ENCODE measurements around the gene AJUBA. TPM values are rescaled to one million over a fixed set of nuclear protein-coding genes. Genes with fewer than 3 reads are reported as not detected.

Gene AJUBA
- total RNA-seq (2021) (28.8 to 35.8 TPM (median 33.8 TPM) in 3 replicates), Bru-seq, nascent RNA (percentile 84 among the genes with signal in this experiment)
- long read RNA-seq, experiment 1, full-length matches to known transcripts = 101 of 118 reads
- long read RNA-seq, experiment 1, partial matches to known transcripts = 5 of 118 reads
- long read RNA-seq, experiment 1, other reads (novel, unspliced or antisense) = 12 of 118 reads
- long read RNA-seq, experiment 2, full-length matches to known transcripts = 18 of 36 reads
- long read RNA-seq, experiment 2, partial matches to known transcripts = 3 of 36 reads
- long read RNA-seq, experiment 2, other reads (novel, unspliced or antisense) = 15 of 36 reads
- long read RNA-seq, experiment 3, partial matches to known transcripts = 0 of 1 reads
- long read RNA-seq, experiment 3, other reads (novel, unspliced or antisense) = 1 of 1 reads

DNA sequence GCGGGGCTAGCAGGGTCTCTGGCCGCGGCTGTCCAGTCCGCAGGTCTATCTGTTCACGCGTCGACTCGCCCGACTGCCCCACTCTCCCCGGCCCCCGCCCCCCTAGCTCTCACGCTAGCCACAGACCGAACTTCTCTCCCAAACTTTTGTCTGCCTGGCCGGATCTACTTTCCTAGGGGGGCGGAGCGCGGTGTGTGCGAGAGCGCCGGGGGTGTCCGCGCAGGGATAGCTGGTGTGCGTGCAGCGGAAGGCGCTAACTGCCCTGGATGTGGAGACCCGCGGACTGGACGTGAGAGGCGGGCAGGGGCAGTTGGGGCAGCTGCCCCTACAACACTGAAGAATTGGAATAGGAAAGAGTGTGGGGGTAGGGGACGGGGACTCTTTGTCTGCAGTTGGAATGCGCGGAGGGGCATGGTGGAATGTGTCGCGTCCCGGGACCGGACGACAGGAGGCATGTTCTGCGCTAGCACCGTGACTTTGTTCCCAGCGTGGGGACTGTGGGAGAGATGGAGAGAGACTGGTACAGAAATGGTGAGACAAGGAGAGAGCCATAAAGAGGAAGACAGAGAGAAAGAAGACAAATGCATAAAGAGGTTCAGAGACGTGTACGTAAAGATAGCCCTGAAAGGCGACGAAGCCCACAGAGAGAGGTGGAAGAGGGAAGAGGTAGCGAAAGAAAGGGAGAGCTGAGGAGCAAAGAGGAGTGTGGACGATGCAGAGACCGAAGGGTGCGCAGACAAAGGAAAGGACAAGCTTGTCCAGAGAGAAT is at the start of gene AJUBA:
AJUBA (minus strand) TSS at position 75 of the 769 bp plus-strand sequence. CDS start 285 bp downstream, outside the sequence.
- Mint-ChIP-seq H3K9me3 (peaks cover 6% of the 10 kb centered on the region), H3K36me3 (peaks cover 19% of the 10 kb centered on the region), H3K27me3 (ENCODE audit: low read depth) (no peaks in the 10 kb centered on the region; the same call in none of the 2 replicates), H3K4me3 (no peak within 1 kb of the TSS; the same call in 1 of the 2 replicates), H3K27ac (no peak within 1 kb of the TSS), H3K4me1 (peaks cover 32% of the 10 kb centered on the region)
- DNase-seq (ENCODE audit: low spot score) = peak; percentile 90
- POLR2A ChIA-PET = interaction anchor here (0.5 to 2.6 kb wide), 12 partner anchors 9 to 75 kb away, joined by 3 to 23 read pairs (median 4); partner anchors contain the start of genes HAUS4, PRMT5, PSMB5 and RBM23
- peak; percentile 11 for ATAC-seq
- CTCF ChIA-PET = interaction anchor here (0.5 to 3.7 kb wide), 18 partner anchors 11 to 160 kb away, joined by 3 to 50 read pairs (median 10); partner anchors contain the start of genes ACIN1, C14orf119, CDH24 and HAUS4
- 0 out of 2 replicates have a peak, but pooled peaks have one; percentile 86 for TF ChIP-seq TEAD4 (CRISPR knock-in tag; IDR thresholded peaks at IDR 0.05)
- TF ChIP-seq RELA (CRISPR knock-in tag; IDR thresholded peaks at IDR 0.05; ENCODE audit: borderline replicate concordance) = peak; percentile 69; the same call in 1 of the 2 replicates
- TF ChIP-seq ZNF263 (CRISPR knock-in tag; IDR thresholded peaks at IDR 0.05; ENCODE audit: low read depth) = 0 out of 2 replicates have a peak, but pooled peaks have one; percentile 12
- TF ChIP-seq, protein P1, sequence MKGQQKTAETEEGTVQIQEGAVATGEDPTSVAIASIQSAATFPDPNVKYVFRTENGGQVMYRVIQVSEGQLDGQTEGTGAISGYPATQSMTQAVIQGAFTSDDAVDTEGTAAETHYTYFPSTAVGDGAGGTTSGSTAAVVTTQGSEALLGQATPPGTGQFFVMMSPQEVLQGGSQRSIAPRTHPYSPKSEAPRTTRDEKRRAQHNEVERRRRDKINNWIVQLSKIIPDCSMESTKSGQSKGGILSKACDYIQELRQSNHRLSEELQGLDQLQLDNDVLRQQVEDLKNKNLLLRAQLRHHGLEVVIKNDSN (CRISPR knock-in tag; IDR thresholded peaks at IDR 0.05) = peak; percentile 53; the same call in 1 of the 2 replicates
- TF ChIP-seq, protein P2, sequence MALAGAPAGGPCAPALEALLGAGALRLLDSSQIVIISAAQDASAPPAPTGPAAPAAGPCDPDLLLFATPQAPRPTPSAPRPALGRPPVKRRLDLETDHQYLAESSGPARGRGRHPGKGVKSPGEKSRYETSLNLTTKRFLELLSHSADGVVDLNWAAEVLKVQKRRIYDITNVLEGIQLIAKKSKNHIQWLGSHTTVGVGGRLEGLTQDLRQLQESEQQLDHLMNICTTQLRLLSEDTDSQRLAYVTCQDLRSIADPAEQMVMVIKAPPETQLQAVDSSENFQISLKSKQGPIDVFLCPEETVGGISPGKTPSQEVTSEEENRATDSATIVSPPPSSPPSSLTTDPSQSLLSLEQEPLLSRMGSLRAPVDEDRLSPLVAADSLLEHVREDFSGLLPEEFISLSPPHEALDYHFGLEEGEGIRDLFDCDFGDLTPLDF (CRISPR knock-in tag; IDR thresholded peaks at IDR 0.05) = peak; percentile 47; the same call in 1 of the 2 replicates
- TF ChIP-seq ETV6 (CRISPR knock-in tag; IDR thresholded peaks at IDR 0.05) = no peak; the same call in 1 of the 2 replicates
- TF ChIP-seq MXD4 (CRISPR knock-in tag; IDR thresholded peaks at IDR 0.05; ENCODE audit: borderline replicate concordance) = no peak
- 0 out of 2 replicates have a peak, but pooled peaks have one; percentile 78 for TF ChIP-seq KAT7 (CRISPR knock-in tag; IDR thresholded peaks at IDR 0.05; ENCODE audit: borderline replicate concordance)
- peak; percentile 72 for TF ChIP-seq ZNF232 (CRISPR knock-in tag; IDR thresholded peaks at IDR 0.05)
- no peak; the same call in 1 of the 2 replicates for TF ChIP-seq NFE2L1 (CRISPR knock-in tag; IDR thresholded peaks at IDR 0.05)
- TF ChIP-seq, protein P3, sequence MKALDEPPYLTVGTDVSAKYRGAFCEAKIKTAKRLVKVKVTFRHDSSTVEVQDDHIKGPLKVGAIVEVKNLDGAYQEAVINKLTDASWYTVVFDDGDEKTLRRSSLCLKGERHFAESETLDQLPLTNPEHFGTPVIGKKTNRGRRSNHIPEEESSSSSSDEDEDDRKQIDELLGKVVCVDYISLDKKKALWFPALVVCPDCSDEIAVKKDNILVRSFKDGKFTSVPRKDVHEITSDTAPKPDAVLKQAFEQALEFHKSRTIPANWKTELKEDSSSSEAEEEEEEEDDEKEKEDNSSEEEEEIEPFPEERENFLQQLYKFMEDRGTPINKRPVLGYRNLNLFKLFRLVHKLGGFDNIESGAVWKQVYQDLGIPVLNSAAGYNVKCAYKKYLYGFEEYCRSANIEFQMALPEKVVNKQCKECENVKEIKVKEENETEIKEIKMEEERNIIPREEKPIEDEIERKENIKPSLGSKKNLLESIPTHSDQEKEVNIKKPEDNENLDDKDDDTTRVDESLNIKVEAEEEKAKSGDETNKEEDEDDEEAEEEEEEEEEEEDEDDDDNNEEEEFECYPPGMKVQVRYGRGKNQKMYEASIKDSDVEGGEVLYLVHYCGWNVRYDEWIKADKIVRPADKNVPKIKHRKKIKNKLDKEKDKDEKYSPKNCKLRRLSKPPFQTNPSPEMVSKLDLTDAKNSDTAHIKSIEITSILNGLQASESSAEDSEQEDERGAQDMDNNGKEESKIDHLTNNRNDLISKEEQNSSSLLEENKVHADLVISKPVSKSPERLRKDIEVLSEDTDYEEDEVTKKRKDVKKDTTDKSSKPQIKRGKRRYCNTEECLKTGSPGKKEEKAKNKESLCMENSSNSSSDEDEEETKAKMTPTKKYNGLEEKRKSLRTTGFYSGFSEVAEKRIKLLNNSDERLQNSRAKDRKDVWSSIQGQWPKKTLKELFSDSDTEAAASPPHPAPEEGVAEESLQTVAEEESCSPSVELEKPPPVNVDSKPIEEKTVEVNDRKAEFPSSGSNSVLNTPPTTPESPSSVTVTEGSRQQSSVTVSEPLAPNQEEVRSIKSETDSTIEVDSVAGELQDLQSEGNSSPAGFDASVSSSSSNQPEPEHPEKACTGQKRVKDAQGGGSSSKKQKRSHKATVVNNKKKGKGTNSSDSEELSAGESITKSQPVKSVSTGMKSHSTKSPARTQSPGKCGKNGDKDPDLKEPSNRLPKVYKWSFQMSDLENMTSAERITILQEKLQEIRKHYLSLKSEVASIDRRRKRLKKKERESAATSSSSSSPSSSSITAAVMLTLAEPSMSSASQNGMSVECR (CRISPR knock-in tag; IDR thresholded peaks at IDR 0.05; ENCODE audit: borderline replicate concordance) = peak; percentile 19; the same call in 1 of the 2 replicates
- TF ChIP-seq, protein P4, sequence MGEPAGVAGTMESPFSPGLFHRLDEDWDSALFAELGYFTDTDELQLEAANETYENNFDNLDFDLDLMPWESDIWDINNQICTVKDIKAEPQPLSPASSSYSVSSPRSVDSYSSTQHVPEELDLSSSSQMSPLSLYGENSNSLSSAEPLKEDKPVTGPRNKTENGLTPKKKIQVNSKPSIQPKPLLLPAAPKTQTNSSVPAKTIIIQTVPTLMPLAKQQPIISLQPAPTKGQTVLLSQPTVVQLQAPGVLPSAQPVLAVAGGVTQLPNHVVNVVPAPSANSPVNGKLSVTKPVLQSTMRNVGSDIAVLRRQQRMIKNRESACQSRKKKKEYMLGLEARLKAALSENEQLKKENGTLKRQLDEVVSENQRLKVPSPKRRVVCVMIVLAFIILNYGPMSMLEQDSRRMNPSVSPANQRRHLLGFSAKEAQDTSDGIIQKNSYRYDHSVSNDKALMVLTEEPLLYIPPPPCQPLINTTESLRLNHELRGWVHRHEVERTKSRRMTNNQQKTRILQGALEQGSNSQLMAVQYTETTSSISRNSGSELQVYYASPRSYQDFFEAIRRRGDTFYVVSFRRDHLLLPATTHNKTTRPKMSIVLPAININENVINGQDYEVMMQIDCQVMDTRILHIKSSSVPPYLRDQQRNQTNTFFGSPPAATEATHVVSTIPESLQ (CRISPR knock-in tag; IDR thresholded peaks at IDR 0.05) = no peak
- 0 out of 2 replicates have a peak, but pooled peaks have one; percentile 25 for TF ChIP-seq CREM (CRISPR knock-in tag; IDR thresholded peaks at IDR 0.05)
- TF ChIP-seq, protein P5, sequence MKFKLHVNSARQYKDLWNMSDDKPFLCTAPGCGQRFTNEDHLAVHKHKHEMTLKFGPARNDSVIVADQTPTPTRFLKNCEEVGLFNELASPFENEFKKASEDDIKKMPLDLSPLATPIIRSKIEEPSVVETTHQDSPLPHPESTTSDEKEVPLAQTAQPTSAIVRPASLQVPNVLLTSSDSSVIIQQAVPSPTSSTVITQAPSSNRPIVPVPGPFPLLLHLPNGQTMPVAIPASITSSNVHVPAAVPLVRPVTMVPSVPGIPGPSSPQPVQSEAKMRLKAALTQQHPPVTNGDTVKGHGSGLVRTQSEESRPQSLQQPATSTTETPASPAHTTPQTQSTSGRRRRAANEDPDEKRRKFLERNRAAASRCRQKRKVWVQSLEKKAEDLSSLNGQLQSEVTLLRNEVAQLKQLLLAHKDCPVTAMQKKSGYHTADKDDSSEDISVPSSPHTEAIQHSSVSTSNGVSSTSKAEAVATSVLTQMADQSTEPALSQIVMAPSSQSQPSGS (CRISPR knock-in tag; IDR thresholded peaks at IDR 0.05; ENCODE audit: borderline replicate concordance, low read depth) = no peak
- TF ChIP-seq, protein P6, sequence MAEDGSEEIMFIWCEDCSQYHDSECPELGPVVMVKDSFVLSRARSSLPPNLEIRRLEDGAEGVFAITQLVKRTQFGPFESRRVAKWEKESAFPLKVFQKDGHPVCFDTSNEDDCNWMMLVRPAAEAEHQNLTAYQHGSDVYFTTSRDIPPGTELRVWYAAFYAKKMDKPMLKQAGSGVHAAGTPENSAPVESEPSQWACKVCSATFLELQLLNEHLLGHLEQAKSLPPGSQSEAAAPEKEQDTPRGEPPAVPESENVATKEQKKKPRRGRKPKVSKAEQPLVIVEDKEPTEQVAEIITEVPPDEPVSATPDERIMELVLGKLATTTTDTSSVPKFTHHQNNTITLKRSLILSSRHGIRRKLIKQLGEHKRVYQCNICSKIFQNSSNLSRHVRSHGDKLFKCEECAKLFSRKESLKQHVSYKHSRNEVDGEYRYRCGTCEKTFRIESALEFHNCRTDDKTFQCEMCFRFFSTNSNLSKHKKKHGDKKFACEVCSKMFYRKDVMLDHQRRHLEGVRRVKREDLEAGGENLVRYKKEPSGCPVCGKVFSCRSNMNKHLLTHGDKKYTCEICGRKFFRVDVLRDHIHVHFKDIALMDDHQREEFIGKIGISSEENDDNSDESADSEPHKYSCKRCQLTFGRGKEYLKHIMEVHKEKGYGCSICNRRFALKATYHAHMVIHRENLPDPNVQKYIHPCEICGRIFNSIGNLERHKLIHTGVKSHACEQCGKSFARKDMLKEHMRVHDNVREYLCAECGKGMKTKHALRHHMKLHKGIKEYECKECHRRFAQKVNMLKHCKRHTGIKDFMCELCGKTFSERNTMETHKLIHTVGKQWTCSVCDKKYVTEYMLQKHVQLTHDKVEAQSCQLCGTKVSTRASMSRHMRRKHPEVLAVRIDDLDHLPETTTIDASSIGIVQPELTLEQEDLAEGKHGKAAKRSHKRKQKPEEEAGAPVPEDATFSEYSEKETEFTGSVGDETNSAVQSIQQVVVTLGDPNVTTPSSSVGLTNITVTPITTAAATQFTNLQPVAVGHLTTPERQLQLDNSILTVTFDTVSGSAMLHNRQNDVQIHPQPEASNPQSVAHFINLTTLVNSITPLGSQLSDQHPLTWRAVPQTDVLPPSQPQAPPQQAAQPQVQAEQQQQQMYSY (CRISPR knock-in tag; IDR thresholded peaks at IDR 0.05) = no peak
- TF ChIP-seq, protein P7, sequence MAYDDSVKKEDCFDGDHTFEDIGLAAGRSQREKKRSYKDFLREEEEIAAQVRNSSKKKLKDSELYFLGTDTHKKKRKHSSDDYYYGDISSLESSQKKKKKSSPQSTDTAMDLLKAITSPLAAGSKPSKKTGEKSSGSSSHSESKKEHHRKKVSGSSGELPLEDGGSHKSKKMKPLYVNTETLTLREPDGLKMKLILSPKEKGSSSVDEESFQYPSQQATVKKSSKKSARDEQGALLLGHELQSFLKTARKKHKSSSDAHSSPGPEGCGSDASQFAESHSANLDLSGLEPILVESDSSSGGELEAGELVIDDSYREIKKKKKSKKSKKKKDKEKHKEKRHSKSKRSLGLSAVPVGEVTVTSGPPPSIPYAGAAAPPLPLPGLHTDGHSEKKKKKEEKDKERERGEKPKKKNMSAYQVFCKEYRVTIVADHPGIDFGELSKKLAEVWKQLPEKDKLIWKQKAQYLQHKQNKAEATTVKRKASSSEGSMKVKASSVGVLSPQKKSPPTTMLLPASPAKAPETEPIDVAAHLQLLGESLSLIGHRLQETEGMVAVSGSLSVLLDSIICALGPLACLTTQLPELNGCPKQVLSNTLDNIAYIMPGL (CRISPR knock-in tag; IDR thresholded peaks at IDR 0.05) = peak; percentile 84; the same call in 1 of the 2 replicates

Measured in WTC11 (cell line).